Activated T-helper 1 cell treated with anti-CD3 and anti-CD28 coated beads, Interleukin-2, amount 50 U/mL, for 16 hours (primary cell): ENCODE measurements around the gene VPS4B.
"Not testable (repeated sequence)": the region's sequence is repeated elsewhere in the genome, so short reads cannot be mapped to it uniquely, and the experiment has no call there.

Source experiments
- DNase-seq, 2 donors: peaks; one replicate each; pipeline ENCODE4 v3.0.0-alpha.2; 2020; ENCODE audit warnings: low read depth in 1 of 2, low spot score in 1 of 2

Gene VPS4B

GRCh38 chr18:63422087-63422863, at the start of gene VPS4B:
Gene VPS4B (minus strand): TSS chr18:63422476. CDS start chr18:63422259, 217 bp downstream.
- peak; percentile 98 to 100 for DNase-seq

GRCh38 chr18:63470751-63471150, 48.5 kb upstream of the VPS4B start:
- no peak for DNase-seq

DNA sequence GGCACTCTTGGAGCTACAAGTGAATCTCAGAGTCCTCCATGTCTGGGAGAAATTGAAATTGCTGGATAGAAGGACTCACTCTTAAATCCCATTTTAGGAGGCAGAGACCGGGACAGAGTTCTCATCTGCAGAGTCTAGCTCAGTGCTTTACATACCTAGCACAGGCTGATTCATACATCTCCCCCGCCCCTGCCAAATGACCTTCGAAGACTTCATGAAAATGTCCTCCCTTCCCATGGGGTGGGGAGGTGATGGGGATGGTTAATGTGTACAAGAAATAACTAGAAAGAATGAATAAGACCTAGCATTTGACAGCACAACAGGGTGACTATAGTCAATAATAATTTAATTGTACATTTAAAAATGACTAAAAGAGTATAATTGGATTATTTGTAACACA, 46.3 kb upstream of the VPS4B start:
- DNase-seq: no peak

- no peak for DNase-seq
These were observed 45.4 kb upstream of the VPS4B start for GRCh38 chr18:63467699-63468098.

- DNase-seq: no peak
These were observed 42.8 kb upstream of the VPS4B start for GRCh38 chr18:63465059-63465458.

- no peak for DNase-seq
These were observed 42.2 kb upstream of the VPS4B start for GRCh38 chr18:63464434-63464833.

- DNase-seq: no peak
These were observed 38.1 kb upstream of the VPS4B start for GRCh38 chr18:63460414-63460813.

- no peak for DNase-seq
These were observed 35.7 kb upstream of the VPS4B start for GRCh38 chr18:63457977-63458376.

GRCh38 chr18:63454497-63454896, 32.2 kb upstream of the VPS4B start:
- no peak for DNase-seq

GRCh38 chr18:63452751-63453150, 30.5 kb upstream of the VPS4B start:
- DNase-seq: not testable (repeated sequence)

DNA sequence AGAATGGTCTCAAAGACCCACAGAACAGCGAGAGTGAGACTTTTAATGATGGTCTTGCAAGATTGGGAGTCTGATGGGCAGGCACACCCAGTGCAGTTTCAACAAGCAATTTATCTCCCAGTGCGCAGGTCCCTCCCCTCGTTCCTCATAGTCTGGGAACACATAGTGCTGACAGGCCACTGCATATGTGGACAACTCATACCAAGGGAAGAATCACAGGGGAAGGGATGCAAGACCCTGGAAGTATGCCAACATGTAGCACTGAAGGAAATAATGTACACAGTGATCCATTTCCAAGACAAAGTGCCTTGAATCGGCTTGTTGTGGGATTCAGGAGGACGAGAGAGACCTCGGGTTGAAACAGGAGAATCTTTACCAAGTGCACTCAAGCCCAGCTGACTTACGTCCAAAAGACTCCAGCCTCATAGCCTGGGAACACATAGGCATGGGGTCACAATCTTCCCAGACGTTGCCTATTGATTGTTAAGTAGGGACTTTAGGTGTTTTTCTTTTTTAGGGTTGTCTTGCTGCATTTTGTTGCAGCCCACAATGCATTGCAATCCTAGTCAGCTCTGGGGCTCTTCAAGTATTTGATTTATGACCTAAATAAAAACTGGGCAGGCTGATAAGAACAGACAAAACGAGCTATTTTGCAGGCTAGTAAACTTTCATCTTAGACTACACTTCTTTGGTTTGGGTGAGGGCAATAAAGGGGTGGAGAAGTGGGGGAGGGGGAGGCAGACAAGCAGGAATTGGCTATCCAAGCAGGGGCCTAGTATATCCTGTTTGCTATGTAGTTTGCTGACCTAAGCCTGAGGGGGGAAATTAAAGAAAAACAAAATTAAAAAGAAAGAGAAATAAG, 29.8 kb upstream of the VPS4B start:
- no peak for DNase-seq

DNA sequence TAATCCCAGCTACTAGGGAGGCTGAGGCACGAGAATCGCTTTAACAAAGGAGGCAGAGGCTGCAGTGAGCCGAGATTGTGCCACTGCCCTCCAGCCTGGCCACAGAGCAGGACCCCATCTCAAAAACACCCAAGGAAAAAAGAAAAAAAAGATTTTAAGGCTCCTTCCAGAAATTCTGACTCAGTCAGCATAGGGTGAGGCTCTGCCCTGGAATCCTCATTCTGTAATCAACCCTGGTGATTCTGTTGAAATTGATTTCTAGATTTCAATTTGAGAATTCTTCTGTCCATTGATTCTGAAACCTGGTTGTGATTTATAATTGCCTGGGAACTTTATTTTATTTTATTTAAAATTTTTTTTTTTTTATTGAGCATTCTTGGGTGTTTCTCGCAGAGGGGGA, 27.1 kb upstream of the VPS4B start:
- DNase-seq: no peak

DNA sequence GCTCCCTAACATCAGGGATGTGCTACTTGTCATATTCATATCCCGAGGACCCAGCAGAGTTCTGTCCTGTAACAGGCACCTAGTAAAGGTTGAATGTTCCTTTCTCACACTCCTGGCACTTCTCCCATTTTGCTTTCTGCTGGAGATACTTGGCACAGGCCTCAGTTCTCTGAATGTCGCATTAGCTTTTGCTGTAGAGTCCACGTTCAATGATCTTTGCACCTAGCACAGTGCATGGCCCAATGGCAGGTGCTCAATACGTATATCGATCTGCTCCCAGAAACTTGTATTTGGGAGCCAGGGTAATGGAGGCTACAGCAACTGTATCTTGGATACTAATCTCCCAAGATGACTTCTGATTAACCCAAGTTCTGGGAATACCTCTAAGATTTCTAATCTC, 24.8 kb upstream of the VPS4B start:
- no peak for DNase-seq

DNA sequence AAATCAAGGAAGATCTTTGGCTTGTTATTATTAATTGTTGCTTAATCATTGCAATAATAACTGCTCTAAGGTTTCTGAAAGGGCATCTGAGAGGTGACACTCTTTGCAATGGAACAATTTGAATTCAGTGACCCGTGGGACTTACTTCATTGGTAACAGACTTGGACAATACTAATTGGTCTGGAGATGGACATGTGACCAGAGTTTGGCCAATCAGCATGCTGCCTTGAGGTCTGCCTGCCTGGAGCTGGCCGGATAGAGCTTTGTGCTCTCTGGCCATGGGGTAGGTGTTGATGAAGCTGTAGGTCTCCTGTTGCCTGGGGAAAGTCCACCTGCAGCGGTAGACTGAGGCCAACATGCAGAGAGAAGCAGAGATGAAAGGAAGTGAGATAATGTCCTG, 24.0 kb upstream of the VPS4B start:
- no peak for DNase-seq

DNA sequence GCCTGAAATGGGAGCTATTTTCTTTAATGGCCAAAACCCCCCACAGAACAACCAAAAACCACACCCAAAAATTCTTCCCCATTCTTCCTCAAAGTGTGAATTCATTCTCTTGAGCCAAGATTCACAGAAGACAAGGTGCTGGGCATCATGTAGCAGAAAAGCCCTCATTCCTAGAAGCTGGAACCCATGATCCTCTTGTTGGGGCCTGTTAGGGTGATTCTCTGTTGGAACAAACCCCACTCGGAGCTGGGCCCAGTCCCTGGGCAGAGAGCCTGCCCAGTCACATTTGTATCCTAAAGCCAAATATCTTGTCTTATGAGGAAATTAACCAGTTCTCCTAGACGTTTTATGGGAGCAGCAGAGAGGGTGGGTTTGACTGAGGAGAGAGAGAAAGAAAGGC, 22.8 kb upstream of the VPS4B start:
- DNase-seq: no peak

- no peak for DNase-seq
These were observed 22.3 kb upstream of the VPS4B start for GRCh38 chr18:63444580-63444979.

DNA sequence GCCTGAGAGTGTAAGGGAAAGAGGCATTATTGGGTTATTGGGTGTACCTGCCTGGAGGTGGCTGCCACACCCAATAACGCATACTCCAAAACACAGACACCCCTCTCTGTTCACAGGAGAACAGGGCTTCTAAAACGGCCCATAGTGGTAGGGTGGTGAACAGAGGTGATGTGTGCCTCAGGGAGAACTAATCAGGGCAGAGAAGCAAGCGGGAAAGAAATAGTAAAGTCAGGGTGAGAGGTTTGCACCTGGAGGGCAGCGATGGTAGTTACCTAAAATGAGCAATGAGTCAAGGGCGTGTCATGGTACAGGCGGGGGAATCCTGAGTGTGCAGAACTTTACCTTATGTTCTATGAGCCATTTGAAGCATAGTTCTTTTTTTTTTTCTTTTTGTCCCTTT, 21.6 kb upstream of the VPS4B start:
- DNase-seq: no peak

GRCh38 chr18:63440881-63441280, 18.6 kb upstream of the VPS4B start:
- DNase-seq: no peak

DNA sequence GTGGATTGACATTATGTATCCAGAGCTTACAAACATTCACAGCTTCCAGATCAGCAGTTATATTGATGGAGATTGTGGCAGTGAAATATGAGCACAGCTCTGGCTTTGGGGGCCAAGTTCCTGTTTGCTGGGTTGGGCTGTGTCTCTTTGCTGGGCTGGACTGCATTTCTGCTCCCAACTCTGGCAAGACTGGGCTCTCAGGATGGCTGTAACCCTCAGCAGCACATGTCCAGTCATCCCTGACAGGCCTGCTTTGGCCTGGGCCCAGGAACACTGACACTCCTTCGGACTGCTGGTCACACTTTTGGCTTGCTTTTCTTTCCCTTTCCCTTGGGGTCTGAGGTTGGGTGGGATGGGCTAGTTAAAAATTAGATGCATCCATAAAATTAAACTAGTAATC, 17.9 kb upstream of the VPS4B start:
- no peak for DNase-seq

GRCh38 chr18:63439334-63439733, 17.1 kb upstream of the VPS4B start:
- peak; percentile 6 to 15 for DNase-seq

DNA sequence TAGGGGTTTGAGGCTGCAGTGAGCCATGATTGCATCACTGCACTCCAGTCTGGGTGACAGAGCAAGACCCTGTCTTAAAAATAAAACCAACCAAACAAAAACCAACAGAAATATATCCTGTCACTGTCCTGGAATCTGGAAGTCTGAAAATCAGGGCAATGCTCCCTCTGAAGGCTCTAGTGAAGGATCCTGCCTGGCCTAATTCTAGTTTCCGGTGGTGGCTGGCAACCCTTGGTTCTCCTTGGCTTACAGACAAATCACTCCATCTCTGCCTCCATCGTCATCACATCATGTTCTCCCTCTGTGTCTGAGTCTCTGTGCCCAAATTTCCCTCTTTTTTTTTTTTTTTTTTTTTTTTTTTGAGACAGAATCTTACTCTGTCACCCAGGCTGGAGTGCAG, 15.9 kb upstream of the VPS4B start:
- DNase-seq: no peak

DNA sequence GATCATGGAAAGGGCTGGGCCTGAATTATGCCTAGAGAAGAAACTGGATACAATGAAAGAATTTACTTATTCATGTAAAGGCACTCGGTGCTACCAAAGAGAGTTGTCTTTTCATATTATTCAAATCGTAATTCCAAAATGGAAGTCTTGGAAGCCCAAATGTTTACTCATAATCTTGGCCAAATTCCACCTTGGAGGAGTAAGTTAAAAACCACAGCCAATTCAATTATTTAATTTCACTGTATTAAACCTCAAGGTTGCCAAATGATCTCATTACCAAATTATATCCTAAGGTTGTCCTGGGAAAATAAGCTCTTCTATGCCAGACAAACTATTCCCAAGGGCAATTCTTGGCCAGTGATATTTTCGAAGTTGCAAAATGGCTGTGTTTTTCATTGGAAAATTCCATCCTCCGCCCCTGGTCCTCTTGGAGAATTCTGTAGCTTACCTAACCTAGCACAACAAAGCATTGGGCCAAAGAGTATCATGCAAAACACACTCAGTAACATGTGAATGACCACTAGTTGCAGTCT, 11.1 kb upstream of the VPS4B start:
- DNase-seq: no peak
